HG03575 (cell line): ENCODE measurements around the gene EXOC4.
"Not testable (repeated sequence)": the region's sequence is repeated elsewhere in the genome, so short reads cannot be mapped to it uniquely, and the experiment has no call there.

Experiments
- ATAC-seq: cut with Tn5 transposase; IDR thresholded peaks from one replicate; pipeline ENCODE4 v1.9.1; 2021; ENCODE audit not compliant: unreplicated experiment, insufficient number of reproducible peaks, low FRiP score; ENCODE audit errors: extremely low read depth

EXOC4 gene

GRCh38 chr7:133252858-133253518 is at the start of gene EXOC4:
Gene EXOC4, plus strand, starts transcription at chr7:133253078.
- peak; percentile 96 for ATAC-seq

GRCh38 chr7:133203490-133203889 is 49.4 kb upstream of the EXOC4 start:
- ATAC-seq: no peak

GRCh38 chr7:133207687-133208086 is 45.2 kb upstream of the EXOC4 start:
- ATAC-seq: no peak

GRCh38 chr7:133210817-133211216 is 42.1 kb upstream of the EXOC4 start:
- ATAC-seq: not testable (repeated sequence)

- not testable (repeated sequence) for ATAC-seq
Measured at GRCh38 chr7:133213772-133214171, 39.1 kb upstream of the EXOC4 start.

GRCh38 chr7:133217773-133218172 is 35.1 kb upstream of the EXOC4 start:
- no peak for ATAC-seq

- ATAC-seq: no peak
Measured at GRCh38 chr7:133230591-133231194, 22.2 kb upstream of the EXOC4 start.

- ATAC-seq: no peak
Measured at GRCh38 chr7:133233142-133233541, 19.7 kb upstream of the EXOC4 start.

- ATAC-seq: no peak
Measured at GRCh38 chr7:133234961-133235875, 17.7 kb upstream of the EXOC4 start.

GRCh38 chr7:133237545-133237944 is 15.3 kb upstream of the EXOC4 start:
- no peak for ATAC-seq

- ATAC-seq: no peak
Measured at GRCh38 chr7:133240302-133240701, 12.6 kb upstream of the EXOC4 start.

GRCh38 chr7:133246558-133246957 is 6.3 kb upstream of the EXOC4 start:
- ATAC-seq: no peak

GRCh38 chr7:133248901-133249300 is 4.0 kb upstream of the EXOC4 start:
- ATAC-seq: no peak

- ATAC-seq: no peak
Measured at GRCh38 chr7:133252506-133252857, 396 bp upstream of the EXOC4 start.

- no peak for ATAC-seq
Measured at GRCh38 chr7:133253519-133253875, 619 bp downstream of the EXOC4 start.

- no peak for ATAC-seq
Measured at GRCh38 chr7:133255486-133255885, 2.6 kb downstream of the EXOC4 start.

GRCh38 chr7:133258174-133258573 is 5.3 kb downstream of the EXOC4 start:
- ATAC-seq: no peak

- ATAC-seq: no peak
Measured at GRCh38 chr7:133265821-133266220, 12.9 kb downstream of the EXOC4 start.

- ATAC-seq: no peak
Measured at GRCh38 chr7:133268355-133268754, 15.5 kb downstream of the EXOC4 start.

- ATAC-seq: no peak
Measured at GRCh38 chr7:133272336-133272735, 19.5 kb downstream of the EXOC4 start.
